Amniotic epithelial cell (primary cell): ENCODE data around the gene IFI35.
"Not testable (repeated sequence)": the region's sequence is repeated elsewhere in the genome, so short reads cannot be mapped to it uniquely, and the experiment has no call there.

ENCODE experiments used
- DNase-seq: peaks from one replicate; pipeline ENCODE4 v3.0.0-alpha.2; 2010; ENCODE audit warnings: low read depth

The IFI35 gene

GRCh38 chr17:43024407-43025289 is 18.1 kb downstream of the IFI35 start, which contains the start of gene RND2:
Gene RND2 (plus strand): TSS chr17:43025231. CDS start chr17:43025348, 117 bp downstream.
- DNase-seq, result peak; percentile 91

- no peak for DNase-seq
Measured at GRCh38 chr17:43025290-43025657, 18.7 kb downstream of the IFI35 start.

GRCh38 chr17:43025766-43026537 is 19.4 kb downstream of the IFI35 start:
- DNase-seq, result no peak

- no peak for DNase-seq
Measured at GRCh38 chr17:43026595-43026994, 20.0 kb downstream of the IFI35 start.

- DNase-seq, result no peak
Measured at GRCh38 chr17:43027091-43028032, 20.8 kb downstream of the IFI35 start.

- no peak for DNase-seq
Measured at GRCh38 chr17:43028221-43028861, 21.8 kb downstream of the IFI35 start.

GRCh38 chr17:43030137-43030767 is 23.7 kb downstream of the IFI35 start:
- DNase-seq, result no peak

DNA sequence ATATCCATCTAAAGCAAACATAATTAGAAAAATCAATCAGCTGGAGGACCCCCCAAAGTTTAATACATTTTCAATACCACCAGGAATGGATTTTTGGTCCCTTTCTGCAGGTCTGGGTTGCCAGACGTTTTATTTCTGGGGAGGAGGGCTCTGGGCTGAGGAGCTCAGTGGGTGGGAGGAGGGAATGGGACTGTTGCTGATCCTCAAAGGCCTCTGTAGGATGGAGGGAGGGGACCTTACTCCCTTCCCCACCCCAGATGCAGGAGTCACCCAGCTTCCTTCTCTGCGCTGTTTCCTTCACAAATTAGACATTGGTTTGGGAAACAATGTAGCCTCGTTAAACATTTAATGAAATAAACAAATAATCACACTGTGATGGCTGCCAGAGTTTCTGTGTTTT is 25.1 kb downstream of the IFI35 start:
- DNase-seq, result no peak

DNA sequence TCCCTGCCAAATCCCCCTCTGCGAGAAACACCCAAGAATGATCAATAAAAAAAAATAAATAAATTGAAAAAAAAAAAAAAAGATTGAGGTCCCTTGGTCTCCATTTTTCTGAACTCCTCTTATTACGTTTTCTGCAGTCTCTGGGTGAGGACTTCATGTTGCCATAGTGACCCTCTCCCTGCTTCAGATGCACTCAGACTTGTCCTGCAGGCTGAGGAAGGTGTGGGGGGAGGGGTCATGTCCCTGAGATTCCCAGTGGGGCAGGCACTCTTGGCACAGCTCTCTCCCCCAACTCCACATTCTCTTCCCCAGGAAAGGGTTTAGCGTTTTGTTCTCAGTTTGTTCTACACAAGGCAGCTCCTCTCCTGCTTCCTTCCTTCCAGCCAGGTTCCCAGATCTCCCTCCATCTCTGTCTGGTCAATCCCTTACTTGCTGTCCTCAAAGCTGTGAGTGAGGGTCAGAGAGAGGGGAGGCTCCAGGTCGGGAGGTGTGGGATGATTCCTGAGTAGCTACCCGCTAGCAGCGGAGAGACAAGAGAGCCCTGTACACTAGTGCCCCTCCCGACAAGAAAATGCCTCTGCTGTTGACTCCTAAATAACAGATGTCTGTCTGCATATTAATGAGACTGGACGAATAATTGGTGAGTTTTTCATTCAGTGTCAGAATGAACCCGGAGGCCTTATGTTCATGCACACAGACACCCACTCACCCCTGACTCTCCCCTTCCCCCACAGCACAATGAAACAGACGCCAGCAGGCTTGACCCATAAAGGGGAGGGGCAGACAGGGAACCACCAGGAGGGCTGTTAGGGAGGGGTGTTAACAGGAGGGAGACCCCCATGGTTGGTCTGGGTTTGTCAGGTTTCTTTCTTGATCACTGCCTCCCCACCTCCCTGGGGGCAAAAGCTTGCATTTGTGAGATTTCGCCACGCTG is 27.6 kb downstream of the IFI35 start:
- no peak for DNase-seq

- DNase-seq, result no peak
Measured at GRCh38 chr17:43034894-43035293, 28.3 kb downstream of the IFI35 start.

DNA sequence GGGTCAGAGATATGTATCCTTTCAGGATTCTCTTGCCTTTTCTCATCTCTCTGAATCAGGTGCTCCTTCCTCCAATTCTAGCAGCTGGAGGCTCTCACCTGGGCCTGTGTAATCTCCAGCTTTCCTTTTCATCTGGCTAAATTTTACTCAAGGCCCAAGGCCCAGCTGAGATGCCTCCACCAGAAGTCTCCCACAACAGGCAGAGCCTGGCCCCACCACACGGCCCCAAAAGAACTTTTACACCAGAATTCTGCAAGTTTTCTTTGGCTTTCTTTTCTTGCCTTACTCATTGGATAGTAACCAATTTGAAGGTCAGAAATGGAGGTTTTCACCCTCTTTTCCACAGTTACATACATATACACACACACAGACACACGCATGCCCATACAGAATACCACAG is 33.1 kb downstream of the IFI35 start:
- DNase-seq, result no peak

- DNase-seq, result no peak
Measured at GRCh38 chr17:43040655-43041054, 34.1 kb downstream of the IFI35 start.

DNA sequence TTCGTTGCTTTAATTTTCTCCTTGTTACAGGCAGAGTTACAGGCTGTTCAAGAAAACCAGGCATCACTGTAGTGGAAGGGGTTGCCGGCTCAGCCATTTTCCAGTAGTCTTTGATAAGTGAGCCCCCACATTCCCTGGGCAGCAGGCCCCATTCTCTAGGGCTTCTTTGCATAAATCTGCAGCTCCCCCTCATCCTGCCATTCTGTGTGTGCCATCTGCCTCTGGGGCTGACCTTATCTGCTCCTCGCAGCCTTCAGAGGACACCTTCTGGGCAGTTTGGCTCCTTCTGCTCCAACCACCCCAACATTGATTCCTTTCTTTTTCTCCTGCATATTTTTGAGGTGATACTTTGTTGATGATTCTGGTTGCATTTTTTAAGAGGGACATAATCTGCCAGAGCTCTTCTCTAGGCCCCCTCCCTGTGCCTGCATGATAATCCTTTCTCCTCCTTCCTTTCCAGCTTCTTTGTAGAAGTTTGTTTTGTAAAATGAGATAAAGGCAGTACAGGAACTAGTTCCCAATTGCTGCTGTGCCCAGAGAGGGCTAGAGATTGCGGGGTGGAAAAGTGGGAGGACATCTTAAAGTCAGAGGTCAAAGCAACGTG is 35.5 kb downstream of the IFI35 start:
- no peak for DNase-seq

DNA sequence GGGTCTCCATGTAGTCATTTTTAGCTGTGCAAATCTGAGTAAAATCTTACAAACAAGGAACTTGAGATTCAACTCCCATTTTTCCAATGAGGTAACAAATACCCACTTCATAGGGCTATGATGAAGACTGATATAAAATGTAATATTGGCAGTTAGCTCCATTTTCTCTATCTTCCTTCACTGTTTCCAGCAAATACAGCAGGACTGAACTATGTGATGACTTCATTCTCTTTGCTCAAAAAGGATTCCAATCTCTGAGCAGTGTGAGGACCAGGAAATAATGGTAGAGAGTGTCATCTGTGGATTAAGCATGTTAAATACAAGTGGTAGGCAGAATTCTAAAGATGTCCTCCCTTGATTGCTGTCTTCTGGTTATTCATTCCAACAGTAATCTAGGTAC is 36.7 kb downstream of the IFI35 start:
- no peak for DNase-seq

DNA sequence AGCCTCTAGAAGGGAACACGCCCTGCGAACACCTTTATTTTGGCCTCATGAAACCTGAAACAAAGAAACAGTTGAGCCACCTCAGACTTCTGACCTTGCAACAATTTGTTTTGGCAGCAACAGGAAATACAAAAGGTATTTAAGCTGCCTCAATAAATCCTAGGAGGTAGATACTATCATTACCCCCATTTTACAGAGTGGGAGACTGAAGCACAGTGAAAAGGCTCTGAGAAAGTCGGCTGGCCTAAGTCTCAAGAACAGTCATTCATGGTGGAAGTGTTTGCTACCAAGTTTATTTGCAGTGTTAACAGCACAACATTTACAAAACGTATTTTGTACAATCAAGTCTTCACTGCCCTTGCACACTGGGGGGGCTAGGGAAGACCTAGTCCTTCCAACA is 37.4 kb downstream of the IFI35 start:
- no peak for DNase-seq

DNA sequence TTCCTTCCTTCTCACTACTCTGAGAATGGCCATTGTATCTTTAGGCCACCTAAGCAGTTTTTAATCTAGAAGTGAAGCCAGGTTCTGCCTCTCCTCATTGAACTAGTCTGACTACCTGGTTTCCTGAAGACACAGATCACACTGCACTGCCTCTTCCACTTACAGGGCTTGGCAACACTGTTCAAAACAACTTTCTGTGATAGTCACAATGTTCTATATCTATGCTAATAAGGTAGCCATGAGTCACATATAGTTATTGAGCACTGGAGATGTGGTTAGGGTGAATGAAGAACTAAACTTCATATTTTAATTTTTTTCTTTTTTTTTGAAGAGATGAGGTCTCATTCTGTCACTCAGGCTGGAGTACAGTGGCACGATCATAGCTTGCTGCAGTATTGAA is 45.4 kb downstream of the IFI35 start:
- peak; percentile 22 for DNase-seq

GRCh38 chr17:43053008-43053407 is 46.4 kb downstream of the IFI35 start:
- not testable (repeated sequence) for DNase-seq

GRCh38 chr17:43056051-43056450 is 49.5 kb downstream of the IFI35 start:
- no peak for DNase-seq

- no peak for DNase-seq
Measured at GRCh38 chr17:43062984-43063638, 56.5 kb downstream of the IFI35 start.
